Activated naive CD4-positive, alpha-beta T cell treated with anti-CD3 and anti-CD28 coated beads for 36 hours (primary cell): ENCODE results near the gene CYB561D2. TPM values are rescaled to one million over a fixed set of nuclear protein-coding genes. Genes with fewer than 3 reads are reported as not detected.
"Not testable (repeated sequence)": the region's sequence is repeated elsewhere in the genome, so short reads cannot be mapped to it uniquely, and the experiment has no call there.

Source experiments
- CTCF ChIA-PET: fragments of 350-600 bp; sonication (Branson Sonifier 250); formaldehyde crosslinking; loops from one replicate; lab custom pipeline; 2021; ENCODE audit warnings: antibody characterized with exemption; lab: Charles Lee
- DNase-seq: peaks from one replicate; pipeline ENCODE4 v3.0.0-alpha.2; 2020
- H3K27ac Mint-ChIP-seq: one replicate; pipeline ENCODE4 v1.8.0; 2021; ENCODE audit warnings: mild to moderate bottlenecking, mixed read lengths
- H3K27me3 Mint-ChIP-seq: one replicate; pipeline ENCODE4 v1.8.0; 2021; ENCODE audit warnings: low read depth, mixed read lengths
- H3K36me3 Mint-ChIP-seq: one replicate; pipeline ENCODE4 v1.8.0; 2021; ENCODE audit warnings: low read depth, mixed read lengths
- H3K4me1 Mint-ChIP-seq: one replicate; pipeline ENCODE4 v1.8.0; 2021; ENCODE audit warnings: low read depth, mixed read lengths
- H3K4me3 Mint-ChIP-seq: one replicate; pipeline ENCODE4 v1.8.0; 2021; ENCODE audit warnings: mild to moderate bottlenecking, moderate library complexity, mixed read lengths
- H3K9me3 Mint-ChIP-seq: one replicate; pipeline ENCODE4 v1.8.0; 2021; ENCODE audit warnings: mixed read lengths
- intact Hi-C: fragments of 100-400 bp; cut with micrococcal nuclease; formaldehyde crosslinking; loops from one replicate; pipeline ENCODE4 v1.15.1; 2023
- total RNA-seq, 2 experiments: library from RNA; stranded (reverse); gene quantifications; one replicate each; pipeline ENCODE4 v1.2.3, GENCODE V29; 2021

The CYB561D2 gene
- total RNA-seq: 10 to 100 TPM; 11.0 to 11.3 TPM

GRCh38 chr3:50350527-50351322, at the start of gene CYB561D2, which contains the start of gene NPRL2:
Gene CYB561D2, plus strand, starts transcription at chr3:50350862. Its CDS starts 572 bp downstream, at chr3:50351434.
Gene NPRL2, minus strand, starts transcription at chr3:50350775. Its CDS starts 123 bp downstream, at chr3:50350652.
- H3K4me1 Mint-ChIP-seq: peaks cover 59% of the 10 kb centered on the region
- H3K36me3 Mint-ChIP-seq: peaks cover 14% of the 10 kb centered on the region
- no peaks in the 10 kb centered on the region for H3K27me3 Mint-ChIP-seq
- intact Hi-C loops: loop anchor here (1.0 to 10.0 kb wide), 7 partner anchors 9 to 1034 kb away; partner anchors contain the start of genes HEMK1, HYAL3, IFRD2 and MANF
- H3K4me3 Mint-ChIP-seq: peak within 1 kb of the TSS; percentile 97
- no peaks in the 10 kb centered on the region for H3K9me3 Mint-ChIP-seq
- CTCF ChIA-PET: interaction anchor here (0.8 to 4.1 kb wide), 5 partner anchors 10 to 226 kb away, joined by 3 to 29 read pairs (median 6); partner anchors contain the start of gene RASSF1
- peak within 1 kb of the TSS; percentile 97 for H3K27ac Mint-ChIP-seq
- DNase-seq: peak; percentile 99

- no peak for DNase-seq
- Mint-ChIP-seq H3K27me3 (no peaks in the 10 kb centered on the region), H3K9me3 (no peaks in the 10 kb centered on the region), H3K27ac (no peak overlapping the region), H3K4me1 (peaks cover 31% of the 10 kb centered on the region), H3K36me3 (peaks cover 2% of the 10 kb centered on the region), H3K4me3 (no peak overlapping the region)
- CTCF ChIA-PET: interaction anchor here (1.4 kb wide), 1 partner anchor 74 kb away, joined by 4 read pairs; no protein-coding TSS in a partner anchor
- intact Hi-C loops: no loop called here
Observed at GRCh38 chr3:50302095-50303012, 48.3 kb upstream of the CYB561D2 start.

GRCh38 chr3:50303013-50303815, 47.4 kb upstream of the CYB561D2 start, which contains the start of gene HYAL1:
Gene HYAL1, minus strand, starts transcription at chr3:50303574. Its CDS starts 618 bp downstream, at chr3:50302956.
- CTCF ChIA-PET: interaction anchor here (0.7 to 1.4 kb wide), 2 partner anchors 20 to 75 kb away, joined by 4 read pairs; no protein-coding TSS in a partner anchor
- Mint-ChIP-seq H3K27ac (no peak within 1 kb of the TSS), H3K4me3 (no peak within 1 kb of the TSS), H3K36me3 (peaks cover 2% of the 10 kb centered on the region), H3K27me3 (no peaks in the 10 kb centered on the region), H3K4me1 (peaks cover 24% of the 10 kb centered on the region), H3K9me3 (no peaks in the 10 kb centered on the region)
- DNase-seq: no peak
- intact Hi-C loops: no loop called here

- no peaks in the 10 kb centered on the region for H3K27me3 Mint-ChIP-seq
- no peak overlapping the region for H3K27ac Mint-ChIP-seq
- H3K4me1 Mint-ChIP-seq: peaks cover 18% of the 10 kb centered on the region
- peaks cover 1% of the 10 kb centered on the region for H3K36me3 Mint-ChIP-seq
- no peak for DNase-seq
- no peak overlapping the region for H3K4me3 Mint-ChIP-seq
- intact Hi-C loops: no loop called here
- peaks cover 5% of the 10 kb centered on the region for H3K9me3 Mint-ChIP-seq
- CTCF ChIA-PET: interaction anchor here (0.6 kb wide), 2 partner anchors 27 to 78 kb away, joined by 3 to 4 read pairs; no protein-coding TSS in a partner anchor
Observed at GRCh38 chr3:50304601-50305000, 46.1 kb upstream of the CYB561D2 start.

- DNase-seq, H3K4me3 Mint-ChIP-seq, H3K27me3 Mint-ChIP-seq, H3K36me3 Mint-ChIP-seq, H3K27ac Mint-ChIP-seq, H3K9me3 Mint-ChIP-seq, H3K4me1 Mint-ChIP-seq, intact Hi-C loops, CTCF ChIA-PET: not testable (repeated sequence)
Observed at GRCh38 chr3:50312041-50312440, 38.6 kb upstream of the CYB561D2 start.

- Mint-ChIP-seq H3K27me3 (no peaks in the 10 kb centered on the region), H3K4me1 (peaks cover 19% of the 10 kb centered on the region), H3K36me3 (peaks cover 5% of the 10 kb centered on the region), H3K27ac (no peak overlapping the region), H3K4me3 (no peak overlapping the region), H3K9me3 (no peaks in the 10 kb centered on the region)
- intact Hi-C loops: no loop called here
- no peak for DNase-seq
- CTCF ChIA-PET: interaction anchor here (0.9 to 2.5 kb wide), 2 partner anchors 10 to 33 kb away, joined by 3 to 12 read pairs; no protein-coding TSS in a partner anchor
Observed at GRCh38 chr3:50314342-50314741, 36.3 kb upstream of the CYB561D2 start.

- DNase-seq: no peak
- Mint-ChIP-seq H3K27me3 (no peaks in the 10 kb centered on the region), H3K4me3 (no peak overlapping the region), H3K27ac (no peak overlapping the region), H3K36me3 (peaks cover 2% of the 10 kb centered on the region), H3K4me1 (peaks cover 22% of the 10 kb centered on the region), H3K9me3 (no peaks in the 10 kb centered on the region)
- CTCF ChIA-PET: interaction anchor here (0.6 to 2.5 kb wide), 4 partner anchors 9 to 32 kb away, joined by 3 to 12 read pairs (median 3); no protein-coding TSS in a partner anchor
- intact Hi-C loops: no loop called here
Observed at GRCh38 chr3:50314816-50315215, 35.8 kb upstream of the CYB561D2 start.

- Mint-ChIP-seq H3K4me3 (no peak overlapping the region), H3K9me3 (no peaks in the 10 kb centered on the region), H3K27ac (no peak overlapping the region), H3K4me1 (peaks cover 31% of the 10 kb centered on the region), H3K36me3 (no peaks in the 10 kb centered on the region), H3K27me3 (no peaks in the 10 kb centered on the region)
- intact Hi-C loops: no loop called here
- CTCF ChIA-PET: no interaction called here
- DNase-seq: no peak
Observed at GRCh38 chr3:50316657-50317242, 33.9 kb upstream of the CYB561D2 start.

GRCh38 chr3:50317300-50317699, 33.4 kb upstream of the CYB561D2 start:
- Mint-ChIP-seq H3K36me3 (no peaks in the 10 kb centered on the region), H3K4me1 (peaks cover 31% of the 10 kb centered on the region), H3K4me3 (no peak overlapping the region), H3K27me3 (no peaks in the 10 kb centered on the region), H3K9me3 (no peaks in the 10 kb centered on the region), H3K27ac (no peak overlapping the region)
- DNase-seq: no peak
- intact Hi-C loops: no loop called here
- CTCF ChIA-PET: interaction anchor here (0.5 kb wide), 1 partner anchor 30 kb away, joined by 3 read pairs; no protein-coding TSS in a partner anchor

GRCh38 chr3:50318163-50318562, 32.5 kb upstream of the CYB561D2 start:
- CTCF ChIA-PET: no interaction called here
- Mint-ChIP-seq H3K36me3 (no peaks in the 10 kb centered on the region), H3K4me1 (peaks cover 32% of the 10 kb centered on the region), H3K9me3 (no peaks in the 10 kb centered on the region), H3K27ac (no peak overlapping the region), H3K4me3 (no peak overlapping the region), H3K27me3 (no peaks in the 10 kb centered on the region)
- intact Hi-C loops: no loop called here
- DNase-seq: no peak

- Mint-ChIP-seq H3K27ac (no peak overlapping the region), H3K27me3 (no peaks in the 10 kb centered on the region), H3K36me3 (no peaks in the 10 kb centered on the region), H3K9me3 (no peaks in the 10 kb centered on the region), H3K4me3 (no peak overlapping the region), H3K4me1 (peaks cover 33% of the 10 kb centered on the region)
- intact Hi-C loops: no loop called here
- CTCF ChIA-PET: no interaction called here
- DNase-seq: no peak
Observed at GRCh38 chr3:50318615-50319014, 32.0 kb upstream of the CYB561D2 start.
